Stimulated activated CD4-positive, alpha-beta T cell treated with anti-CD3 and anti-CD28 coated beads, Interleukin-15, amount 100 ng/mL, for 48 hours (primary cell): ENCODE results near the gene POLR3E.
"Not testable (repeated sequence)": the region's sequence is repeated elsewhere in the genome, so short reads cannot be mapped to it uniquely, and the experiment has no call there.

Experiments
- DNase-seq, 2 donors: peaks; one replicate each; pipeline ENCODE4 v3.0.0-alpha.2; 2020; ENCODE audit warnings: low read depth in 2 of 2

POLR3E gene

DNA sequence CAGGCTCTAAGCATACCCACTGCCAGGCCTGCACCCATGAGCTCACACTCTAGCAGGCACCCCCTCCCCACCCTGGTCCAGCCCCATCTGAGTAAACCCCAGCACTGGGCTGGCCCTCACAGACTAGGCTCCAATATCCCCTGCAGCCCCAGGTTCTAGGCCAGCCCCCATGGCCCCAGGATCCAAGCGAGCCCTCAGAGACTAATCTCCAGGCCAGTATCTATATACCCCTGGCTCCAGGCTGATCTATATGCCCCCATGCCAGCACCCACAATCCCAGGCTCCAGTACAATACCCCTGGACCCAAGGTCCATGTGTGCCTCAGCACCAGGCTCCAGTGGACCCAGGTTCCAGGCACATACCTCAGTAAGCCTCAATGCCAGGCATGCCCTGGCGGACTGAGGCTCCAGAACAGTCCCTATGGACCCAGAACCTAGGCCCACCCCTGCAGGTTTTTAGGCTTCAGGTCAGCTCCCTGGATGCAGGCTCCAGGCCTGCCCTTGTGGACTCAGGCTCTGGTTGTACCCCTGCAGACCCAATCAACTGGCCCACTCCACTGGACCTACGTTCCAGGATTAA lies 38.5 kb downstream of the POLR3E start:
- DNase-seq, result no peak

- DNase-seq, result no peak
Observed at GRCh38 chr16:22336581-22336980, 39.4 kb downstream of the POLR3E start.

DNA sequence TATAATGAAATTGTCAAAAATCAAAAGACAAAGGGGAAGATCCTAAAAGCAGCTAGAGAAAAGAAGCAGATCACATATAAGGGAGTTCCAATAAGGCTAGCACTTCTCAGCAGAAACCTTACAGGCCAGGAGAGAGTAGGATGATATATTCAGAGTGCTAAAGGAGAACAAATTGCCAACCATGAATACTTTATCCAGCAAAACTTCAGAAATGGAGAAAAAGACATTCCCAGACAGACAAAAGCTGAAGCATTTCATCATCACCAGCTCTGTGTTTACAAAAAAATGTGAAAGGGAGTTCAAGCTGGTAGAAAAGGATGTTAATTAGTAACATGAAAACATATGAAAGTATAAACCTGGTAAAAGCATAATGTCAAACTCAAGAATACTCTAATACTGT lies 39.8 kb downstream of the POLR3E start:
- no peak for DNase-seq

DNA sequence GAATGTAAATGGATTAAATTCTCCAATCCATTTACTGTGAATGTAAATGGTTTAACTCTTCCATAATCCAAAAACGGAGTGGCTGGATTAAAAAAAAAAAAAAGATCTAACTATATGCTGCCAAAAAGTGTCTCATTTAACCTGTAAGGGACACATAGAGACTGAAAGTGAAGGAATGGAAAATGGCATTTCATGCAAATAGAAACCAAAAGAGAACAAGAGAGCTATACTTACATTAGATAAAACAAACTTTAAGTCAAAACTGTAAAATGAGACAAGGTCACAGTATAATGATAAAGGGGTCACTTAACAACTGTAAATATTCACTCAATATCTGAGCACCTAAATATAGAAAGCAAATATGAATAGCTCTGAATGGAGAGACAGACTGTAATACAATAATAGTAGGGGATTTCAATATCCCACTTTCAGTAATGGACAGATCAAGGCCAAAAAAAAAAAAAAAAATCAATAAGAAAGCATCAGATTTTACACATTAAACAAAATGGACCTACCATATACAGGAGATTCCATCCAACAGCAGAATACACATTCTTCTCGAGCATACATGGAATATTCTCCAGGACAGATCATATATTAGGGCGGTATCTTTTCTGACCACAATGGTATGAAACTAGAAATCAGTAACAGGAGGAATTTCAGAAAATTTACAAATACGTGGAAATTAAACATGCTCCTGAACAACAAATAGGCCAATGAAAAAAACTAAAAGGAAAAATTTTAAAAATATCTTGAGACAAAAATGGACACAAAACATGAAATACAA lies 40.8 kb downstream of the POLR3E start:
- no peak for DNase-seq

GRCh38 chr16:22340945-22341344 lies 43.7 kb downstream of the POLR3E start:
- DNase-seq, result no peak

DNA sequence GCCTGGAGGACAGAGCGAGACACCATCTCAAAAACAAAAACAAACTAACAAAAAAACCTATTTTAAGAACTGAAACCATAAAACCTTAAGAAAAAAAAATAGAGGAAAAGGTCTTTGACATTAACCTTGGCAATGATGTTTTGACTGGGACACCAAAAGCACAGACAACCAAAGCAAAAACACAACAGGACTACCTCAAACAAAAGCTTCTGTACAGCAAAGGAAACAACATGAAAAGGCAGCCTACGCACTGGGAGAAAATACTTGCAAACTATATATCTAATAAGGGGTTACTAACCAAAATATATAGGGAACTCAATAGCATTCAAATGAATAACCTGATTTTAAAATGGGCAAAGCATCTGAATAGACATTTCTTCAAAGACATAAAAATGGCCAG lies 44.9 kb downstream of the POLR3E start:
- DNase-seq, result no peak

DNA sequence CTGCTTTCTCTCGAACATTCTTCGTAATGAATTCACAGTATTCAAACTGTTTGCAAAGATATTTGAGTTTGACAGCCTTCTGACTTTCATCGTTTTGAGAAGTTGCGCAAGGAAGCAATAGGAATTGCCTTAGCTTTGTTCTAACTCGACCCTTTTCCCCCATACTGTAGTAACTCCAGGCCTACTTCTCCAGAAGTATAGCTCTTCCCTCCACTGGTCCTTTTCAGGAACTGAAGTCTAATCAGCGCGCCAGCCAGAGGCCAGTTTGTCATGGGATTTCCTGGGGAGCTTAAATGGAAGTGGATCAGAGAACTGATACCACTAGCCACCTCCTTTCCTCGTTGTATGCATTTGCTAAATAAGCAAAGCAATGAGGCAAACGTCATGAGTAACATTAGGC lies 49.3 kb downstream of the POLR3E start:
- DNase-seq, result no peak

GRCh38 chr16:22347100-22347820 lies 50.1 kb downstream of the POLR3E start:
- no peak for DNase-seq

DNA sequence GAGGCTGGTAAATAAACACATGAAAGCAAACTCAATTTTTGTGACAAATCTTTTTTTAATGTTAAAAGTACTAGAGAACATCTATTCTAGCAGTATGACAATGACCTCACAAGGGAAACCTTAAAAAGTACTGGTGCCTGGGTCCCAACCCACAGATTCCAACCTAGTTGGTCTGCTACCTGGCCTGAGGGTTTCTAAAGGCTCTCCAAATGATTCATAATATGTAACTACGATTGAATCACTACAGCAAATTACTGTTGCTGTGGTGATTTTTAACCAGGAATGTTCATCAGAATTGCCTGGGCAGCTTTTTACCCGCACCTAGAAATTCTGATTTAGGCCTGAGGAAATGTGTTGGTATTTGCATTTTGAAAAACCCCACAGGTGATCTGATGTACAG lies 51.1 kb downstream of the POLR3E start:
- DNase-seq, result no peak

- not testable (repeated sequence) for DNase-seq
Observed at GRCh38 chr16:22351017-22351416, 53.8 kb downstream of the POLR3E start.

DNA sequence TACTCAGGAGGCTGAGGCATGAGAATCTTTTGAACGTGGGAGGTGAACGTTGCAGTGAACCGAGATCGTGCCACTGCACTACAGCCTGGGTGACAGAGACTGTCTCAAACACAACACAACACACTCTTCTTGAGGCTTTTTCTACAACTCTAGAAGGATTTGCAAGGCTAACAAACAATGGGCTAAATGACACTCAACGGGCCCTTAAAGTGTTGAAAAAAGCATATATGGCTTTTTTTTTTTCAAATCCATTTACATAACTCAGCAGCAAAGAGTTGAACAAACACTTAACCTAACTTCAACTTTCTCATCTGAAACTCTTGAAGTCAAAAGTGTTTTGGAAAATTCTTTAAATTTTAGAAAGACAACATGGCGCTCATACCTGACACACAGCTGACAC lies 54.9 kb downstream of the POLR3E start:
- no peak for DNase-seq

GRCh38 chr16:22352723-22353122 lies 55.5 kb downstream of the POLR3E start:
- no peak for DNase-seq

DNA sequence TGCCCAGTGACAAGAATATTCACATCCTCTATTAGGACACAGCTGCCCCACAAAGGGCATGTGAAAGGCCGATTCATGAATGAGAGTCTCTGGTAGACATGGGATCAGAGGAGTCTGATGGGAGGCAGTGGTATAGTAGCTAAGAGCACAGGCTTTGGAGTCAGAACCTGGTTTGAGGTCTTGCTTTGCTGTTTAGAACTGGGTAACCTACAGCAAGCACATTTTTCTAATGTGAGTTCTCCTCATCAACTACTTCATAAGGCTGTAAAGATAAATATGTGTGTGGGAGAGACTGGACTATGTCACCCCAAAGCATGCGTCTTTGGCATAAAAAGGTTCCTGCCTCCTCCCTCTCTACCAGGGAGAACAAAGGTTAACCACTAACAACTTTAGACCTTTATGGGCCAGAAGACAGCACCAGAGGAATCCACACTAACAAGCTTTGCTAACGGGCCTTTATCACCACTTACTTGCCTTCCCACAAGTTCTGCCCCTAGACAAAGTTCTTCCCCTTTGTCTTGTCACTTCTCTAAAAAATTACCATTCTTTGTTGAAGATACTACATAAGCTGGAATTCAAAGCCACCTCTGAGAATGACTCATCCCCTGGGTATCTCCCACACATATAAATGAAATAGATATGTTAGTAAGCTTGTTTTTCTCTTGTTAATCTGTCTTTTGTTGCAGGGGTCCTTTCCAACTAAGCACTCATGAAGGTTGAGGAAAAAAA lies 56.1 kb downstream of the POLR3E start:
- no peak for DNase-seq

DNA sequence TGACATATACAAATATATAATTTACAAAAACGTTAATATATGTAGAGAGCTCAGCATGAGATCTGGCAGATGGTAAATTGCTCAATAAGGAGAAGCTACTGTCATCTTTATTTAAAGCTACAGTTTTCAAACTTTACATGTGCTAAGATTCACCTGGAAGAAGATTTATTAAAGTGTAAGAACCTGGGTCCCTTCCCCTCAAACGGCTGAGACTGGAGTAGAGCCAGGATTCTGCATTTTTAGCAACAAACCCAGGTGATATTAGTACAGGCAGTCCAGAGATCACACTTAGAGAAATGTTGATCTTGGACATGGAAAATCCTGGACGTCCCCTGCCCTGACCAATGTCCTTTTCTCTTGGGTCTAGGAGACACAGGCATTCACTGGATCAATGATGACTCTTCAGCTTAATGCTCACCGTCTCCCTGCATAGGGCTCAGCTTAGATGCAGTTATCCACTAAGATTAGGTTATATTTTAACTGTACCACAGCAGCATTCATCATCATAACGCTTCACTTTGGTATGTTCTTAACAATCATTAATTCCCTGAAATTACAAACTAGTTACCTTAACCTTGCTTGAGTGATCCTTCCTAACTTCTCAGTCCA lies 56.8 kb downstream of the POLR3E start:
- DNase-seq, result no peak

DNA sequence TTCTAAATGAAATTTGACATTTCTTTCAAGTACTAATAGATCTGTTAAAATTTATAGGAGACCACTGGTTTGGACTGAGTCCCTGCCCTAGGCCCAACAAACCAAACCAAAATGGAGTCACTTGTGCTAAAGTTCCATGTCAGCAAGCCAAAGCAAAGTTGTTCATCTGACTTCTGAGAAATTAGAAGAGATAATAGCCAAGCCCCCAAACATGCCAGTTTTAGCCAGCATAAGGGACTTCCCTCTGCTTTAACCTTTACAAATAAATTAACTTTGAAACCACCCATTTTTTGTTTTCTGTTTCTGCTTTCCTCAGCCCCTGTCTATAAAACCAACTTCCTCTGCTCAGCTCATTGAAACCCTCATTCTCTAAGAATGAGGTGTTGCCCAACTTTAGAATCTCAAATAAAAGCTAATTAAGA lies 58.3 kb downstream of the POLR3E start:
- DNase-seq, result no peak

- DNase-seq, result no peak
Observed at GRCh38 chr16:22356930-22357634, 59.9 kb downstream of the POLR3E start.

DNA sequence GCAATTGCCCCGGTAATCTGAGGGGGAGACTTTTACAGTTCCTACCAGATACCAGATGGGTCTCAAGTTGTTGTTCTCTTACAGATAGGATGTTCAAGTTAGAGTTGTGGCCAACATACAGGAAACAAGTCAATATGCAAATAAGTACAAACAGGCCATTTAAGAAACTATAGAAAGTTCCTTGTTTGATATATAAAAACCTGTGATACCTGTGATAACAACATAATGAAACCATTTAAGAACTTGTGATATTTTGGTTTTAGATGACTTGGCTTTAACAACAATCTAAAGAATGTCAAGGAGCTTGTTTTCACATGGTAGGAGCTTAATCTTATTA lies 60.4 kb downstream of the POLR3E start:
- DNase-seq, result no peak

GRCh38 chr16:22358000-22358399 lies 60.8 kb downstream of the POLR3E start:
- DNase-seq, result no peak

DNA sequence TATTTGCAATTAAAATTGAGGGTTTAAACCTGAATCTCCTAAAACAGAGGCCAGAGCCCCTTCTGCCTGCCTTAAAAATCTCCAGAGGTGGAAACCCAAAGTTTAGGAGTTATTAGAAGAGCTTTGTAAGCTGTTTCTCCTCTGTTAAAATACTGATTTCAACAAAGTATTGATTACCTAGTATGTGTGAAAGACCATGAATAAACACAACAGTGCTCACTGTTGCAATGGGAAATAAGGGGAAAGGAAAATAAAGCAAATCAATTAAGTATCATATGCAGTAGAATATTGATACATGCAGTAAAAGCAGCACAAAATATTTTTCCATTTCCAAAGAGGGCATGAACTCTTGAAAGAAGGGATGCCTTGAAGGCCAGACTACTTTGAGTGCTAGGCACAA lies 62.5 kb downstream of the POLR3E start:
- DNase-seq, result no peak

GRCh38 chr16:22360963-22361659 lies 63.9 kb downstream of the POLR3E start:
- DNase-seq, result no peak

- no peak for DNase-seq
Observed at GRCh38 chr16:22364241-22364640, 67.0 kb downstream of the POLR3E start.
